VCaP (cell line): Measurements from ENCODE around the gene TMEM178B.
"Not testable (repeated sequence)": the region's sequence is repeated elsewhere in the genome, so short reads cannot be mapped to it uniquely, and the experiment has no call there.

Experiments
- H3K27ac ChIP-seq: fragments of 450-650 bp; 2 replicates; pipeline ENCODE4 v1.5.1; 2017
- CTCF ChIP-seq: fragments of 450-650 bp; conservative IDR thresholded peaks from 2 replicates; pipeline ENCODE4 v1.5.1; 2017; ENCODE audit warnings: mild to moderate bottlenecking, moderate library complexity

Gene TMEM178B

DNA sequence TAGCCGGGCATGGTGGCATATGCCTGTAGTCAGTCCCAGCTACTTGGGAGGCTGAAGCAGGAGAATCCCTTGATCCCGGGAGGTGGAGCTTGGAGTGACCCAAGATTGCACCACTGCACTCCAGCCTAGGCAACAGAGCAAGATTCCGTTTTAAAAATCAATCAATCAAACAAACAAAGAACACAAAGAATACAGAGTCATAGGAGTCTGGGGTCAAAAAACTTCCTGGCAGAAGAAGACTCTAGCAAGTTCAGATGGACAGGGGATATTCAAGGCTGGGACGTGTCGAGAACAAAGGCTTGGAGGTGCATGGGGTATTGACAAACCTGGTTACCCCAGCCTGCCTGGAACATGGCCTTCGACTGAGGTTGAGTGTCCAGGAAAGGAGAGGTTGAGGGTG lies 248.5 kb downstream of the TMEM178B start:
- no peak overlapping the region for H3K27ac ChIP-seq

DNA sequence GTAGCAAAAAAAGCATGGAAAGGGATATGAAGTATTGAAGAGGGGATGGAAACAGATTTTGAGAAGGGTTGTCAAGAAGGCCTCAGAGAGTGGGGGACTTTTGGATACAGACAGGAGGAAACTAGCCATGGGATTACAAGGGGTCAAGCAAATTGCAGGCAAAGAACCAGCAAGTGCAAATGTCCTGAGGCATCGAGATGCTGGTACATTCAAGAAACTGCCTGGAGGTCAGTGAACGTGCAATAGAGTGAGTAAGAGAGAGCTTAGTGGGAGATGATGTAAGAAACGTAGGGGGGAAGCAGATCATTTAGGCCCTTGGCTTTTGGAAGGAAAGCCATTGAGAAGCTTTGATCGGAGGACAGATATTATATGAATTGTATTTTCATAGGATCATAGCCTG lies 250.0 kb downstream of the TMEM178B start:
- TF ChIP-seq CTCF: no peak

More for the DNA sequence above, 248.5 kb downstream of the TMEM178B start:
- no peak for TF ChIP-seq CTCF

DNA sequence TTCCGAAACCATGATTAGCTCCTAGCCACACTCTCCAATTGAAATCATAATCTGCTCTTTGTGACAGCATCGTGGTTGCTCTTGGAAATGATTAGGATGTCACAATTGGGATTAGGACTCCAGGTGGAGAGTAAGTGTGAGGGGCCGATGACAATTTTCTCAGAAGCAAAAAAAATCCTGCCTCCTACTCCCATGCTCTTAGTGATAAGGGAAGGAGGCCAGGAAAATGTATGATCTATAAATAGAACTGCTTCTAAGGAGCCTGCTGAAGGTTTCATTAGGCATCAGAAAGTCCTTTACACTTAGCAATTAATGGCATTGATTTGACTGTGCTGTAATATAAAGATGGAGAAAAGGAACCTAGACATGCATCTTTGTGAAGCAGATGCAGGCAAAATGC lies 251.0 kb downstream of the TMEM178B start:
- TF ChIP-seq CTCF: no peak
- H3K27ac ChIP-seq: no peak overlapping the region

More for the DNA sequence above, 250.0 kb downstream of the TMEM178B start:
- no peak overlapping the region for H3K27ac ChIP-seq

DNA sequence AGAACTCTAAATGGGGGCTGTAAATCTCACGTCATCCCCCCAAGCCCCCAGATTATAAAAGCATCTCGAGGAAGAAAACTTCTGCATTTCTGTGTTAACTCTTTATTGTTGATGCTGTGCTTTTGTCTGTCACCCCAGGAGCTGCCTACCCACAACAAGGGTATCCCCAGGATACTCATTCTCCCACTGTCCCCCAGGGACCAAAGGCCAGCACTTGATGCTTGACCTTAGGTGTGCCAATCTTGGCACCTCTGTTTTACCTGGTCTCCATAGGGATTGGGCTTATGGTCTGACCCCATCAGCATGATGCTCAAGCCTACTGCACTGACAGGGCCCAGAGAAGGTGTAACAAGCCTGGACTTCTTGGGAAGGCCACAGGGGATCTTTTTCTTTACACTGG lies 251.4 kb downstream of the TMEM178B start:
- no peak for TF ChIP-seq CTCF
- no peak overlapping the region for H3K27ac ChIP-seq

DNA sequence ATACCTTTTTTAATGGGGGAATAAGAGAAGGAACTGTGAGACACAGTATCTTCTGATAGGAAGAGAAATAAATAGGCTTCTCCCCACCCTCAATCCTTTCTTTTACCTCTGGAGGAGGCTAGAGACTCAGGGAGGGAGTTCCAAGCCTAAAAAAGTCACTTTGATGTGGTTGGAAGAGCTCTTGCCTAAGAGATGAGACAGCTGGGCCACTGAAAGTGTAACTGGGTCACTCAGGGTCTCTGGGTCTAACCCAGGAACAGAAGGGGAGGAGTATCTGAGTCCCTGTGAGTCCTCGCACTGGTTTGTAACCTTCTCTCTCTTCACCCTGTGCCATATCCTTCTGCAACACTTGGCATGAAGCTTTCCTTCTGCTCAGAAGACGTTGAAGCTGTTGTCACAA lies 254.4 kb downstream of the TMEM178B start:
- no peak overlapping the region for H3K27ac ChIP-seq
- no peak for TF ChIP-seq CTCF

DNA sequence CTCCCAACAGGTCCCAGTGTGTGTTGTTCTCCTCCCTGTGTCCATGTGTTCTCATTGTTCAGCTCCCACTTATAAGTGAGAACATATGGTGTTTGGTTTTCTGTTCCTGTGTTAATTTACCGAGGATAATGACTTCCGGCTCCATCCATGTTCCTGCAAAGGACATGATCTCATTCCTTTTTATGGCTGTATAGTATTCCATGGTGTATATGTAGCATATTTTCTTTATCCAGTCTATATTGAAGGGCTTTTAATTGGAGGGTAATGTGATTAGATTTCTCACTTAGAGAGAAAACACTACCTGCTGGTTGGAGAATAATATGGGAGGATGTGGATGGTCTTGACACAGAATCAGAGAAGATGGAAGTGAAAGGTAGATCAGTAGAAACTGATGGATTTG lies 256.4 kb downstream of the TMEM178B start:
- not testable (repeated sequence) for H3K27ac ChIP-seq

DNA sequence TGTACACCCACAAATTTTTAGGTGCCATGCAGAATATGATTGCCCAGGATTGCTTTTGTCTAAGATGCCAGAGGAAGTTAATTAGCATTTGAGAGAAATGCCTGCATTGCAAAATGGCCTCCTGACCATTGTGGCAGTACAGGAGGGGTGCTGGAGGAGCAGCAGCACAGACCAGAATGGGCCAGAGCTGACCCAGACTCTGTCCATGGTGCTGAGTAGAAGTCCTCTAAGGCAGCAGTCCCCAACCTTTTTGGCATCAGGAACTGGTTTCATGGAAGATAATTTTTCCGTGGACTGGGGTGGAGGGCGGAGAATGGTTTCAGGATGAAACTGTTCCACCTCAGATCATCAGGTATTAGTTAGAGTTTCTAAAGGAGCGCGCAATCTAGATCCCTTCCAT lies 259.6 kb downstream of the TMEM178B start:
- H3K27ac ChIP-seq: no peak overlapping the region
- no peak for TF ChIP-seq CTCF

DNA sequence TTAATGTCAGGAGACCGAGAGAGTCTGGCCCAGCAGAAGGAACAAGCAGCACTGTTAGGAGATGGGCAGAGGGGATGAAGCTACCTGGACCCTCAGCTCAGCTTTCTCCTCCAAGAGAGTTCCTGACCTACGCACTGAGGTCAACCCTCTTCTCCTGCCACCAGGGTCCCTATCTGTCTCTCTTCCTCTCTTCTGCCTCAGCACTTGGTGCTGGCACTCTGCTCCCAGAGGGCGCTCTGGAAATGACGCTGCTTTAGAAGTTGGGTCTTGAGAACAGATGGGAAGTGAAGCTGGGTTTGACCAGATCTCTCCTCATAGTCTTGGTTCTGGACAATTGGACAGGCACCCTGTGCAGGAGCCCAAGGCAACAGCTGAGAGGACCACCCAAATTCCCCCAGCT lies 261.3 kb downstream of the TMEM178B start:
- H3K27ac ChIP-seq: peak overlapping the region; percentile 29
- TF ChIP-seq CTCF: no peak
